SK-N-SH (cell line): ENCODE data around the gene VMP1. TPM values are rescaled to one million over a fixed set of nuclear protein-coding genes. Genes with fewer than 3 reads are reported as not detected.

Source experiments
- CTCF ChIA-PET: fragments of 300-600, 350-600 bp; formaldehyde crosslinking; extraction: SDS; loops from one replicate; lab custom pipeline; 2021; lab: Yijun Ruan, JAX
- POLR2A ChIA-PET: fragments of 350-600 bp; sonication (Branson Sonifier 250); formaldehyde crosslinking; extraction: SDS; loops from one replicate; lab custom pipeline; 2020; ENCODE audit warnings: antibody characterized with exemption, inconsistent platforms; lab: Yijun Ruan, JAX
- DNase-seq: peaks from one replicate; pipeline ENCODE4 v3.0.0; 2012
- H2AFZ ChIP-seq: fragments of 200-600 bp; sonication (generic); 2 replicates; pipeline ENCODE4 v1.8.1; 2016; ENCODE audit warnings: antibody characterized with exemption, mild to moderate bottlenecking, low read depth
- H3F3A ChIP-seq: fragments of 200-600 bp; sonication (generic); replicated peaks from 2 replicates; pipeline ENCODE3; 2016; ENCODE audit warnings: antibody characterized with exemption, mild to moderate bottlenecking; ENCODE audit not compliant: insufficient read depth
- H3K27ac ChIP-seq, 2 experiments: fragments of 200-500 bp in 1 of 2; fragments of 200-600 bp in 1 of 2; sonication (Bioruptor generic) in 1 of 2; sonication (generic), shearing (Covaris generic) in 1 of 2; 2 replicates each; pipeline versions ENCODE4 v1.5.1 to v1.6.1; 2014 to 2016; ENCODE audit warnings: low read depth in 2 of 2, inconsistent platforms in 1 of 2, low read length in 1 of 2, mild to moderate bottlenecking in 1 of 2, mixed read lengths in 1 of 2
- H3K27me3 ChIP-seq: fragments of 200-600 bp; sonication (generic), shearing (Covaris generic); 2 replicates; pipeline ENCODE4 v1.6.1; 2016; ENCODE audit warnings: mixed run types; ENCODE audit not compliant: insufficient read depth
- H3K36me3 ChIP-seq, 2 experiments: fragments of 200-500 bp in 1 of 2; fragments of 200-600 bp in 1 of 2; sonication (Bioruptor generic) in 1 of 2; sonication (generic) in 1 of 2; replicated peaks in 1 of 2; 2 replicates each; pipeline versions ENCODE3 to v1.5.1; 2014 to 2016; ENCODE audit warnings: low read length in 1 of 2, mild to moderate bottlenecking in 1 of 2; ENCODE audit not compliant: insufficient read depth in 2 of 2, control insufficient read depth in 1 of 2
- H3K4me1 ChIP-seq, 2 experiments: fragments of 200-500 bp in 1 of 2; fragments of 200-600 bp in 1 of 2; sonication (Bioruptor generic) in 1 of 2; sonication (generic), shearing (Covaris generic) in 1 of 2; 2 replicates each; pipeline versions ENCODE4 v1.5.1 to v1.6.1; 2014 to 2016; ENCODE audit warnings: low read depth in 1 of 2, low read length in 1 of 2, mixed run types in 1 of 2; ENCODE audit not compliant: insufficient read depth in 2 of 2, control insufficient read depth in 1 of 2
- H3K4me2 ChIP-seq: fragments of 200-600 bp; sonication (generic), shearing (Covaris generic); 2 replicates; pipeline ENCODE4 v1.6.1; 2017; ENCODE audit warnings: mixed run types
- H3K4me3 ChIP-seq, 2 experiments: fragments of 200-500 bp in 1 of 2; fragments of 200-600 bp in 1 of 2; sonication (Bioruptor generic) in 1 of 2; sonication (generic), shearing (Covaris generic) in 1 of 2; 2 replicates each; pipeline versions ENCODE4 v1.5.1 to v1.8.1; 2014 to 2016; ENCODE audit warnings: low read depth in 2 of 2, inconsistent platforms in 1 of 2, low read length in 1 of 2, mild to moderate bottlenecking in 1 of 2, mixed read lengths in 1 of 2, moderate library complexity in 1 of 2
- H3K79me2 ChIP-seq: fragments of 200-600 bp; sonication (generic); 2 replicates; pipeline ENCODE4 v1.8.1; 2017; ENCODE audit warnings: mild to moderate bottlenecking; ENCODE audit not compliant: insufficient read depth
- H3K9ac ChIP-seq: fragments of 200-600 bp; sonication (generic); 2 replicates; pipeline ENCODE4 v1.6.1; 2017; ENCODE audit warnings: mixed run types
- H3K9me2 ChIP-seq: fragments of 200-600 bp; sonication (generic); 2 replicates; pipeline ENCODE4 v1.6.1; 2017; ENCODE audit warnings: mixed run types
- H3K9me3 ChIP-seq: fragments of 200-600 bp; sonication (generic); 2 replicates; pipeline ENCODE4 v1.6.1; 2017; ENCODE audit warnings: mixed run types, mild to moderate bottlenecking, moderate library complexity
- H4K20me1 ChIP-seq: fragments of 200-600 bp; sonication (generic); 2 replicates; pipeline ENCODE4 v1.6.1; 2017; ENCODE audit warnings: mild to moderate bottlenecking, mixed run types; ENCODE audit not compliant: insufficient read depth
- CHD2 ChIP-seq: fragments of 150-350 bp; IDR thresholded peaks from 2 replicates; pipeline ENCODE4 v1.6.1; 2018; ENCODE audit warnings: low read length; ENCODE audit not compliant: partially characterized antibody
- CTCF ChIP-seq: fragments of 200-600 bp; sonication (generic); IDR thresholded peaks from 2 replicates; pipeline ENCODE4 v1.6.1; 2017; ENCODE audit warnings: antibody characterized with exemption, mild to moderate bottlenecking, moderate library complexity
- EP300 ChIP-seq, 2 experiments: IDR thresholded peaks; 2 replicates each; pipeline versions ENCODE4 v1.4.0 to v1.6.1; 2012; ENCODE audit warnings: borderline replicate concordance in 1 of 2, low read depth in 1 of 2, low read length in 1 of 2
- EZH2phosphoT487 ChIP-seq: fragments of 200-600 bp; sonication (generic); IDR thresholded peaks from 2 replicates; pipeline ENCODE4 v1.6.1; 2017; ENCODE audit warnings: low read depth, mixed run types, mild to moderate bottlenecking, antibody characterized with exemption, moderate library complexity, borderline replicate concordance
- FOSL2 ChIP-seq: IDR thresholded peaks from 2 replicates; pipeline ENCODE4 v1.4.0; 2012; ENCODE audit warnings: low read depth, mild to moderate bottlenecking, moderate library complexity, borderline replicate concordance
- FOXJ3 ChIP-seq: sonication (generic); formaldehyde crosslinking; IDR thresholded peaks from 2 replicates; pipeline ENCODE4 v1.5.1; 2020; ENCODE audit warnings: mild to moderate bottlenecking, missing genetic modification reagents
- GABPA ChIP-seq: IDR thresholded peaks from 2 replicates; pipeline ENCODE4 v1.4.0; 2012; ENCODE audit warnings: low read depth, mild to moderate bottlenecking
- GATA2 ChIP-seq: sonication (generic); formaldehyde crosslinking; IDR thresholded peaks from 2 replicates; pipeline ENCODE4 v1.5.0; 2020; ENCODE audit warnings: mild to moderate bottlenecking, missing genetic modification reagents
- JUND ChIP-seq: IDR thresholded peaks from 2 replicates; pipeline ENCODE4 v1.4.0; 2012
- MAX ChIP-seq: IDR thresholded peaks from 2 replicates; pipeline ENCODE4 v1.4.0; 2012; ENCODE audit warnings: low read depth
- MEF2A ChIP-seq: IDR thresholded peaks from 2 replicates; pipeline ENCODE4 v1.4.0; 2012; ENCODE audit warnings: low read depth, borderline replicate concordance
- MXI1 ChIP-seq: IDR thresholded peaks from 2 replicates; pipeline ENCODE4 v1.6.1; 2012; ENCODE audit warnings: mild to moderate bottlenecking, low read depth, low read length, improper control_type of control experiment
- POLR2AphosphoS5 ChIP-seq: IDR thresholded peaks from 2 replicates; pipeline ENCODE4 v1.6.1; 2012; ENCODE audit warnings: low read depth, low read length
- RCOR1 ChIP-seq: fragments of 150-350 bp; IDR thresholded peaks from 2 replicates; pipeline ENCODE4 v1.6.1; 2017; ENCODE audit warnings: antibody characterized with exemption, low read length
- REST ChIP-seq: IDR thresholded peaks from 2 replicates; pipeline ENCODE4 v1.6.1; 2012; ENCODE audit warnings: mild to moderate bottlenecking, low read depth, low read length, moderate library complexity
- RFX5 ChIP-seq: IDR thresholded peaks from 2 replicates; pipeline ENCODE4 v1.6.1; 2012; ENCODE audit warnings: mild to moderate bottlenecking, improper control_type of control experiment, low read length
- RXRA ChIP-seq: IDR thresholded peaks from 2 replicates; pipeline ENCODE4 v1.4.0; 2012; ENCODE audit warnings: low read depth, mild to moderate bottlenecking, borderline replicate concordance
- SIN3A ChIP-seq: IDR thresholded peaks from 2 replicates; pipeline ENCODE4 v1.6.1; 2012; ENCODE audit warnings: low read depth, mild to moderate bottlenecking, low read length, moderate library complexity, borderline replicate concordance
- SMC3 ChIP-seq: IDR thresholded peaks from 2 replicates; pipeline ENCODE4 v1.6.1; 2012; ENCODE audit warnings: low read depth, low read length, improper control_type of control experiment
- TAF1 ChIP-seq: IDR thresholded peaks from 2 replicates; pipeline ENCODE4 v1.6.1; 2012; ENCODE audit warnings: low read depth, mild to moderate bottlenecking, low read length, moderate library complexity, borderline replicate concordance
- TCF12 ChIP-seq: IDR thresholded peaks from 2 replicates; pipeline ENCODE4 v1.4.0; 2012
- TEAD4 ChIP-seq: IDR thresholded peaks from 2 replicates; pipeline ENCODE4 v1.4.0; 2012; ENCODE audit warnings: mild to moderate bottlenecking, borderline replicate concordance; ENCODE audit not compliant: insufficient read depth
- USF1 ChIP-seq: IDR thresholded peaks from 2 replicates; pipeline ENCODE4 v1.4.0; 2012; ENCODE audit warnings: low read depth, borderline replicate concordance
- USF2 ChIP-seq: fragments of 150-350 bp; IDR thresholded peaks from 2 replicates; pipeline ENCODE4 v1.6.1; 2017; ENCODE audit warnings: antibody characterized with exemption, low read length, low read depth, borderline replicate concordance
- YY1 ChIP-seq: IDR thresholded peaks from 2 replicates; pipeline ENCODE4 v1.4.0; 2012; ENCODE audit warnings: low read depth, mild to moderate bottlenecking
- ZBTB33 ChIP-seq: IDR thresholded peaks from 2 replicates; pipeline ENCODE4 v1.4.0; 2012; ENCODE audit warnings: low read depth, borderline replicate concordance
- WGBS: methylation state at CpG from one replicate; pipeline ENCODE4 v1.1.6; 2017; ENCODE audit warnings: low lambda C conversion rate; 5-methylcytosine and 5-hydroxymethylcytosine counted together
- polyA plus RNA-seq, 3 experiments: library from polyadenylated mRNA; depleted of rRNA; stranded (reverse); fragments of >200 nt; gene quantifications; 2 replicates each; pipeline ENCODE4 v1.2.3, GENCODE V29; 2012

VMP1 gene
- polyA plus RNA-seq, 1 of the 3 experiments (the other 2 are of a cell fraction): 169 TPM

GRCh38 chr17:59810894-59811153 is 103.4 kb downstream of the VMP1 start:
- Histone ChIP-seq H3K9ac (peak overlapping the region; percentile 32; the same call in 1 of the 2 replicates), H4K20me1 (no peaks in the 10 kb centered on the region), H3K36me3 (peaks cover 9 to 30% of the 10 kb centered on the region in 2 experiments), H3K27me3 (no peaks in the 10 kb centered on the region), H3F3A (peaks cover 41% of the 10 kb centered on the region), H3K9me3 (no peaks in the 10 kb centered on the region; the same call in 1 of the 2 replicates), H3K9me2 (no peaks in the 10 kb centered on the region), H3K27ac (peak overlapping the region; percentile 77 to 80; a peak in 3 of 4 replicates), H2AFZ (no peak overlapping the region), H3K4me1 (peaks cover 0 to 33% of the 10 kb centered on the region in 2 experiments; a peak in 3 of 4 replicates), H3K4me2 (no peak overlapping the region), H3K4me3 (no peak overlapping the region), H3K79me2 (peaks cover 37% of the 10 kb centered on the region)
- ChIA-PET CTCF (no interaction called here), POLR2A (no interaction called here)
- no peak for DNase-seq
- 79% methylated on average over 1 of the region's 1 CpG for WGBS
- TF ChIP-seq EP300 (IDR thresholded peaks at IDR 0.05; ENCODE audit: borderline replicate concordance in 1 of 2, low read depth in 1 of 2, low read length in 1 of 2): peak in 1 of 2 experiments; percentile 27; a peak in 1 of 4 replicates
- no peak for TF ChIP-seq EZH2phosphoT487
- TF ChIP-seq MAX: no peak
- no peak for TF ChIP-seq RFX5
- no peak for TF ChIP-seq GATA2 (CRISPR knock-in tag)
- TF ChIP-seq RCOR1: no peak
- peak; percentile 29; the same call in 1 of the 2 replicates for TF ChIP-seq TCF12
- TF ChIP-seq TAF1: no peak
- no peak for TF ChIP-seq SIN3A
- no peak for TF ChIP-seq USF1
- TF ChIP-seq CTCF: no peak
- TF ChIP-seq YY1: no peak
- no peak for TF ChIP-seq FOXJ3
- TF ChIP-seq POLR2AphosphoS5: no peak
- no peak for TF ChIP-seq MXI1
- no peak for TF ChIP-seq CHD2
- TF ChIP-seq REST: no peak
- no peak for TF ChIP-seq GABPA
- TF ChIP-seq FOSL2: no peak
- TF ChIP-seq MEF2A: no peak
- 0 out of 2 replicates have a peak, but pooled peaks have one; percentile 28 for TF ChIP-seq TEAD4
- TF ChIP-seq USF2: no peak
- TF ChIP-seq RXRA: 0 out of 2 replicates have a peak, but pooled peaks have one; percentile 3
- no peak for TF ChIP-seq SMC3
- no peak for TF ChIP-seq ZBTB33
- no peak for TF ChIP-seq JUND
